ENCODE results near the gene IFNB1.

The IFNB1 gene

DNA sequence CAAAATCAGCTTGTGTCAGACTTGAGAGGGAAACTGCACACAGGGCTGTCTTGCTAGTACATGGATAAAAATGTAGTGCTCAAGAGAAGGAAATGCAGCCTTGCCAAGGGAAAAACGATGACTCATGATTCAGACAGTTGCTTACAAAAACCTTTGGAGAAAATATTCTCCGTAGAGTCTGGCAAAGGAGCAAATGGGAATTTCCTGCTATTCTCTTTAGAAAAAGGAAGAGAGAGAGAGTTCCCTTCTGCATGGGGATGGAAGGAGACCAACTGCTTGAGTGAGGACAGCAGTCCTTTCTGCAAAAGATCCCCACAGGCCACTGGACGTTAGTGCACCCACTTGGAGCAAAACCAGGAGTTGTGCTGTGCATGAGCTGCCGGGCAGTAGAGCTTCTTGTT is 7.6 kb downstream of the IFNB1 start:
- DNase-seq (ENCODE audit: low read depth in 2 of 2), result no peak

DNA sequence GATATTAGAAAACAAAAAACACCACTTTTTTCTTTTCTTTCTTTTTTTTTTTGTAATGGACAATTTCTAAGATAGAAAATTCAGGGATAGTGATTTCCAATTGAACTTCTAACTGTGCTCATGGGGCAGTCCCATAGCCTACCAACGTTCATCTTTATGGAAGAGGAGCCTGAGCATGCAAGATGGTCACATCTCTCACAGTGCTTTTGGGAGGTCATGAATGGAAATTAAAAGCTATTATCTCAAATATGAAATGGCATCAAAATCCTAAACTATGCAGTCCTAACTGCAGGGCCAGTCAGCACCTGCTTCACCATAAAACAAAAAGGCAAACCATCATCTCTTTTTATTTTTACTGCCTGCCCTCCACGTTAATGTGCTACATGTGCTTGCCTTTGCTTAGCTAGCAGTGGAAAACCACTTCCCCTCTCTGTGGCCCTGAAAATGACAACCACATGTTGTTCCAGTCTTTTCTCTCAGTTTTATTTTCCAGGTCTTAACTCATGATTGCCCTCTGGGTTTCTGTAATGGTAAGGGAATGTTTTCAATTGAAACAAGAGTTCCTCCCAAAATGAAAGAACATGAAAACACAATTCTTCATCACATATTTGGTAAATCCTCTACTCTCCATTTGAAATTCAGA is 16.7 kb downstream of the IFNB1 start:
- no peak for DNase-seq (ENCODE audit: low read depth in 2 of 2)

DNA sequence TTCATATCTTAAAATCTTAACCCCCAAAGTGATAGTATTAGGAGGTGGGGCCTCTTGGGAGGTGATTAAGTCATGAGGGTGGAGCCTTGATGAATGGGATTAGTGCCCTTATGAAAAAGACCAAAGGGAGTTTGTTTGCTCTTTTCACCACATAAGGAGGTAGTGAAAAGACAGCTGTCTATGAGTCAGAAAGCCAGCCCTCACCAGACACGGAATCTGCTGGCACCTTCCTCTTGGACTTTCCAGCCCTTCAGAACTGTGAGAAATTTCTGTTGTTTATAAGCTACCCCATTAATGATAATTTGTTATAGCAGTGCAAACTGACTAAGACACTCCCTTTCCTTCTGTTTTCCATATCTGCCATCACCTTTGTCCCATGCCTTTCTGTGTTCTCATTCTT is 20.8 kb downstream of the IFNB1 start:
- DNase-seq (ENCODE audit: low read depth in 2 of 2), result no peak

DNA sequence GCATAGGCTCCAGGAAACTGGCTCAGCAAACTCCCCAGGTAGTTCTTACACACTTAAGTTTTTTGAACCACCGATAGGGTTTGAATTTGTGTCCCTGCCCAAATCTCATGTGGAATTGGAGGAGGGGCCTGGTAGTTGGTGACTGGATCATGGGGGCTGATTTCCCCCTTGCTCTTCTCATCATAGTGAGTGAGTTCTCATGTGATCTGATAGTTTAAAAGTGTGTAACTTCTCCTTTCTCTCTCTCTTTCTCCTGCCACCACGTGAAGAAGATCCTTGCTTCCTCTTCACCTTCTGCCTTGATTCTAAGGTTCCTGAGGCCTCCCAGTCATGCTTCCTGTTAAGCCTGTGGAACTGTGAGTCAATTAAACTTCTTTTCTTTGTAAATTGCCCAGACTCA is 23.9 kb downstream of the IFNB1 start:
- no peak for DNase-seq (ENCODE audit: low read depth in 2 of 2)

GRCh38 chr9:21047281-21047691 is 30.5 kb downstream of the IFNB1 start:
- DNase-seq (ENCODE audit: low read depth in 2 of 2), result no peak

GRCh38 chr9:21043841-21044240 is 33.9 kb downstream of the IFNB1 start:
- DNase-seq (ENCODE audit: low read depth in 2 of 2), result no peak

GRCh38 chr9:21042466-21042865 is 35.3 kb downstream of the IFNB1 start:
- no peak for DNase-seq (ENCODE audit: low read depth in 2 of 2)

- no peak for DNase-seq (ENCODE audit: low read depth in 2 of 2)
These were observed 38.4 kb downstream of the IFNB1 start for GRCh38 chr9:21039302-21039701.

DNA sequence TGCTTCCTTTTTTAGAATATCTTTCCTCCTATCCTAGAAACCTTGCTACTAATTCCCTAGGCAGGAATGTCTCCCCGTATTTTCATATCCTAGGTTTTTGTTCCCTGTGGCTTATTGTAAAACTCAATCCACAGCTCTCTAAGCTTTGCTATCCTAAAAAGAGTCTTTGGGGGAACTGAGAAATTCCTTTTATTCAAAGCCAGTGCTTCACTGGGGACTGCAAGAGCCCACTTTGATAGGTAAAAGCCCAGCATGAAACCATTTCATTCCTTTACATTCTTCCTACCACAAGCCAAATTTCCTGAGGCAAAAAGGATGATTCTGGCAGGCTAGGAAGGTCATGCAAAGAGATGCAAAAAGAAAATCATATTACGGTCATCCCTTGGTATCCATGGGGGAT is 40.5 kb downstream of the IFNB1 start:
- DNase-seq (ENCODE audit: low read depth in 2 of 2), result no peak

GRCh38 chr9:21031808-21032183 is 45.9 kb downstream of the IFNB1 start:
- no peak for DNase-seq (ENCODE audit: low read depth in 2 of 2)

DNA sequence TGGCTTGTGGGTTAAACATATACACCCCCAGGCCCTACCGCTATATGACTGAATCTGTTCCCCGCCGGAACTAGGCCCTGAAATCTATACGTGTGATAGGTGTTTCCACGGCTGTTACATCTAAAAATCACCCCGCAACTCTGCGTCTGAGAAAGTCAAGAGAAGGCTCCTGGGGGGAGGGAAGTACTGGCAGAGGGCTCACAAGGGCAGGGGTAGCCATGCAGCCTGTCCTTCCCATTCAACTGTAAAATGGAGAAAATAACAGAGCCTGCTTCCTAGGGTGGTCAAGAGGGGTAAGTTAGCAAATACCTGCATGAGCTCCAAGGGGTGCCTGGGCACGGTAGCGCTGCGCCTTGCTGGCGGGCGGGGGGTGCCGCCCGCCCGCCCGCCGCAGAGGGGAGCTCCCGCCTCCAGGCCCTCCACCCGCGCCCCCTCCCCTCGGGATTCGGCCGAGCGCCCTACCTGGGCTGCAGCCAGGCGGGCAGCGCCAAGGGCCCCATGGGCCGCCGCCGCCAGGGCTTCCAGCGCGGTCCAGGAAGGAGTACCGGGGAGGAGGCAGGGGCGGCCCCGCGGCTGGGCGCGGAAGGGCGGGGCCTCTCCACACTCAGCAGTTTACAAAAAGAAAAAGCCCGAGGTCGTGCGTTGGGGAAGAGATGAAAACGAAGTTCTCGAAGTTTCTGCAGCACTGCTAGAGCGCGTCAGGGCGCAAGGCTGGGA is 46.5 kb downstream of the IFNB1 start, which contains the start of gene HACD4:
Gene HACD4, minus strand, starts transcription at position 550 of the 717 bp plus-strand sequence. Its CDS starts 50 bp downstream, at position 500.
- peak; percentile 24 to 55 for DNase-seq (ENCODE audit: low read depth in 2 of 2)

DNA sequence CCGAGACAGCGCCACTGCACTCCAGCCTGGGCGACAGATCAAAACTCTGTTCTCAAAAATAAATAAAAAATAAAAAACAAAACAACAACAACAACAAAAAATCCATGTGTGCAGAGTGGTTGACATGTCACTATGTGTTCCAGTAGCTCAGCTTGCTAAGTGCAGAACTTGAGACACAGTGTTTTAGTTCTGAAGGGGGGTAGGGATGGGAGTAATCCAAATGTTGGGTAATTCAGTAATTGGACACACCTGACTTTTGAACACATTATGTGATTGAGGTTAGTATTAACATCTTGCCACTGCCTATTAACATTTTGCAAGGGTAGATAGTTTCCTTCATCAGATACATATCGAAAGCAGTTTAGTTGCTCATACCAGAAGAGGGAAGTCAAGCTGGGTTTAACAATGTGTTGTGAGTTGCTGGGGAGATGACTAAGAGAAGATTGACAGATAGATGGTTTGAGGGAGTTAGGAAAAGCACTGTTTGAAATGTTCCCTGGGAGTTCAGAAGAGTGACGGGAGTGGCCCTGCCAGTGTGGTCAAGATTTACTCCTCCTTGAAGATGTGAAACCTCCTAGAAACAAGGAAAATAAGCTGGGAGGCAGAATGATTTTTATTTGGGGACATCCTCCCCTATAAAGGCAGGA is 47.2 kb downstream of the IFNB1 start:
- no peak for DNase-seq (ENCODE audit: low read depth in 2 of 2)

DNA sequence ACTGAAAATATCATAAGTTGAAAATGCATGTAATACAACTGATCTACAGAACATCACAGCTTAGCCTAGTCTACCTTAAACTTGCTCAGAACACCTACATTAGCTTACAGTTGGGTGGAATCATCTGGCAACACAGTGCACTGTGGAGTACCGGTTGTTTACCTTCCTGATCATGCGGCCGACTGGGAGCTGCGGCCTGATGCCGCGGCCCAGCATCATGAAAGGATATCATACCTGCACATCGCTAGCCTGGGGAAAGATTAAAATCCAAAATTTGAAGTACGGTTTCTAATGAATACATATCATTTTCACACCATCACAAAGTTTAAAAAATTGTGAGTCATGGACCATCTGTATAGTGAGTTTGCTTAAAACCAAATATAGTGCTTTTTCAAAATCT is 48.1 kb downstream of the IFNB1 start:
- no peak for DNase-seq (ENCODE audit: low read depth in 2 of 2)

DNA sequence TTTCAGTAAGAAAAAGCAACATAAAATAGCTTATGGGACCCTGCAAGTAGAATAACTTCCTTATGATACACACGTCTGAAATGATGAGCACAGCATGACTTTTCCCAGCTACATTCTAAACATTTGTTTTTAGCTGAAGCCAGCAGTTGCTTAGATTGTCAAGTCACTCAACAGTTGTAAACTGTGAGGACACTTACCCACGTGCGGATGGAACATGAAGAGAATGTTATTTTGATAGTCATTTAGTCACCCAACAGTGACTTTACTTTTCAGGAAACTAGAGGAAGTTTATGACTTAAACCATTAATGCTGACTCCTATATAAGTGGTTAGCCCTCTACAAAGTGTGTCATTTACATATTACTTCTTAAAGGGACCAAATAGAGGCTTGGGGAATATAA is 49.3 kb downstream of the IFNB1 start:
- no peak for DNase-seq (ENCODE audit: low read depth in 2 of 2)

GRCh38 chr9:21027295-21027694 is 50.4 kb downstream of the IFNB1 start:
- DNase-seq (ENCODE audit: low read depth in 2 of 2), result no peak
